G401.6 (cell line): ENCODE results near the gene TCF15.
"Not testable (repeated sequence)": the region's sequence is repeated elsewhere in the genome, so short reads cannot be mapped to it uniquely, and the experiment has no call there.

Source experiments
- FAIRE-seq: peaks from 2 replicates; lab custom pipeline; 2012; peaks lifted over from hg19 to GRCh38; lab: Jason Lieb, UNC

TCF15 gene

DNA sequence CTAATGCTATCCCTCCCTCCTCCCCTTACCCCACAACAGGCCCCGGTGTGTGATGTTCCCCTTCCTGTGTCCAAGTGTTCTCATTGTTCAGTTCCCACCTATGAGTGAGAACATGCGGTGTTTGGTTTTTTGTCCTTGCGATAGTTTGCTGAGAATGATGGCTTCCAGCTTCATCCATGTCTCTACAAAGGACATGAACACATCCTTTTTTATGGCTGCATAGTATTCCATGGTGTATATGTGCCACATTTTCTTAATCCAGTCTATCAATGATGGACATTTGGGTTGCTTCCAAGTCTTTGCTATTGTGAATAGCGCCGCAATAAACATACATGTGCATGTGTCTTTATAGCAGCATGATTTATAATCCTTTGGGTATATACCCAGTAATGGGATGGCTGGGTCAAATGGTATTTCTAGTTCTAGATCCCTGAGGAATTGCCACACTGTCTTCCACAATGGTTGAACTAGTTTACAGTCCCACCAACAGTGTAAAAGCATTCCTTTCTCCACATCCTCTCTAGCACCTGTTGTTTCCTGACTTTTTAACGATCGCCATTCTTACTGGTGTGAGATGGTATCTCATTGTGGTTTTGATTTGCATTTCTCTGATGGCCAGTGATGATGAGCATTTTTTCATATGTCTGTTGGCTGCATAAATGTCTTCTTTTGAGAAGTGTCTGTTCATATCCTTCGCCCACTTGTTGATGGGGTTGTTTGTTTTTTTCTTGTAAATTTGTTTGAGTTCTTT is 31.0 kb downstream of the TCF15 start:
- FAIRE-seq = not testable (repeated sequence)

DNA sequence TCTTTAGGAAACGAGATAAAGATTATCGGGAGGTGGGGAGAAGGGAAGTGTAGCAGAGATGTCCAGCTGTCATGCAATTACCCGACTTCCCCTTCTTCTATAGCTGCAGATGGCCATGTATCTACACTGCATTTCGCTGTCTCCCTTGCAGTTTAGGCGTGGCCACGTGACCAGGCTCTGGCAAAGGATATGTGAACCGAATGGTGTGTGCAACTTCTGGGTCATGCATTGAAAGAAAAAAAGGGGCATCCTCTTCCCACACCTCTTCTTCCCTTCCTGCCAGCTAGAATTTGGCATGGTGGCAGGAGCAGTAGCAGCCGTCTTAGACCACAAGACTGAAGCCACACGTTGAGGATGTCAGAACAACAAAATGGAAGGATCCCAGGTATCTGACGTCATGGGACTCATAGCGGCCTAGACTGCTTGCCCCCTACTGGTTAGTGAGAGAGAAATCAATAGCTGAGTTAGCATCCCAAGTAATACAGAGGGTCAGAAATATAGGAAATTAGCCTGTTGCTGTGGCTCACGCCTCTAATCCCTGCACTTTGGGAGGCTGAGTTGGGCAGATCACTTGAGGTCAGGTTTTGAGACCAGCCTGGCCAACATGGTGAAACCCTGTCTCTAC is 32.8 kb downstream of the TCF15 start:
- FAIRE-seq = no peak

DNA sequence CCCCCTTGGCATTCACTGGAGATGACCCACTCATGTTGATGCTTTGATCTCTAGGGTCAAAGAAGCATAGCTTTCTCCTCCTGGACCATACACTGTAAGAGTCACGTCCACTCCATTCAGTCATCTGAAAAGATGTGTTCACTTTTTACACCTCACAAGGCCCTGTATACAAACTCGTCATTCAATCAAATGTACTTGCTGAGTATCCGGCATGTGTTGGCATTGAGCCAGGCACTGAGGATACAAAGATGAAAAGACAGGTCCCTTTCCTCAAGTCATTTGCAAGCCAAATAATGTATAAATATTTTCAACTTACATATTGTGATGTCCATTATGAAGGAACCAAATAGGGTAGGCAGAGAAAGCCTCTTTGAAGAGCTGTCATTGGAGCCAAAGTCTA is 34.0 kb downstream of the TCF15 start:
- no peak for FAIRE-seq

DNA sequence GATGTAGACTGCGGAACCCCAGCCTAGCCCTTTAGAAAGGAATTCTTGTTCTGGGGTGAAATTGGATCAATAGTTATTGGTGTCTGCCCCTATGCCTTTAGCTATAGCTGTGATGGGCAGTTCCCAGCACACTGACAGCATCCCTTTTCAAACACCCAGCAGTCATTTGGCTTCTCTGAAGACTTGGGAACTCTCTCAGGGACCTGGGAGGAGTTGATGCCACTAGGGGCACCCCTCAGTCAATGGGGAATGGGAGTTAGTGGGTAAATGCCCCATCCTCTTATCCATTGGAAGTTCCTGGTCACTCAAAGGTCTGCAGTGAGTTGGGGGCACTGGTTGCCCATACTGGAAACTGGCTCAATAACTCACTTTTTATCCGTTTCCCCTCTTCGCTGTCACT is 34.9 kb downstream of the TCF15 start:
- FAIRE-seq = no peak

DNA sequence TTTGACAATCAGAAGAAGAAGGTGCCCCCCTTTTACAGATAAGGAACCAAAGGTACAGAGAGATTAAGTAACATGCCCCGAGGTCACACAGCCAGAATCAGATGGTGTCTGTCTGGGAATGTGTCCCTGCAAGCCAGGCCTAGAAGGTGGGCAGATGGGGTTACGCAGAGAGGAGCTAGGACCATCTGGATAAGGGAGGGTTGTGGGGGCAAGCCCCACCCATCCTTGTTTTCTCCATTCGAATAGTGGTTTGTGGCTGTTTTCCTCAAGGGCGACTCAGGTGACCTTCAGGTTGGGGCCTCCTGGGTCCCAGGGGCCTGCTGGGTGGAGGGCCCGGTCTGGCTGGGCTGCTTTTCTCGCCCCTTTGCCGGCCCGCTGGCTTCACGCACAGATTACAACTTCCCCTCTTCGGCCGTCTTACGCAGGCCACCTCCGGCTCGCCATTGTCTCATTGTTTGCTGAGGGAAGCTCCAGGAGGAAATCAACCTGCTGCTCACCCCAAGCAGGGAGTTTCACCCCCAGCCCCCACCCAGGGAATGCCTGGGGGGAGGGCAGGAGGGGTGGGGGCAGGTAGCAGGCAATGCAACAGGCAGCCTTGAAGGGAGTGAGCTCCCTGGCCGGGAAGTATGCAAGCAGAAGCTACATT is 35.7 kb downstream of the TCF15 start:
- FAIRE-seq = no peak

DNA sequence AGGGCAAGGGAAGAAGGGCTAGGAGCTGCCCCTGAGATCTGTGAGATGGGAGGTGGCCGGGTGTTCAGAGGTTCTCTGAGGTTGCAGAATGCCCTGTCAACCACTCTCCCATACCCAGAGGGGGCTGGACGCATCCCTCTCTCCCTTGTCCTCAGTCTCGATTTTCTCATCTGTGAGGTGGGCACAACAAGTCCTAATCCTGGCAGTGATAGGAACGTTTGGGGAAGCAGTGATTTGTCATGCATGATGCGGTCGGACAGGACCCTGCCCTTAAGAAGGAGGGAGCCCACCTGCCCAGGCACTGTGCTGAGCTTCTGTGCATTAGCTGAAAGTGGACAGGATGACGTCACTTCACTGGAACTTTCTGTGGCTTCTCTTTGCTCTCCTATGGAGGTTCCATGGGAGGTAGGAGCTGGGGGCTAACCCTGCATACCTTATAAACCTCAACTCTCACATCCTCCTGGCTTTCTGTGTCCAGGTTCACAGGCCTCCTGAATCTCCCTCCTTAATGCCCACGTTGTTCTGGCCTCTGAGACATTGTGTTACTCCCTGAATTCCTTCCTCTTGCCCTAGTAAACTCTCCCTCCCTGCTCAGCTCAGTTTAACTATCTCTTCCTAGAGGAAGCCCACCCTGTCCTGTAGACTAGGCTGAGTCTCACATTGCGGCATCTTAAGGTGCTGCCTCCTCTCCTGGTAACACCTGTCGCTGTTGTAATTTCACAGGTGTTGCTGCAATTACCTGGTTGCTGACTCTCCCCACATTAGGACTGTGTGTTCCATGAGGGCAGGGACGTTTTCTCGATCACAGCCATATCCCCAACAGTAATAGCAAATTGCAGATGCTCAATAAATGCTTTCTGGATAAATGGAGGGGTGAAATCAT is 36.5 kb downstream of the TCF15 start:
- FAIRE-seq = no peak

DNA sequence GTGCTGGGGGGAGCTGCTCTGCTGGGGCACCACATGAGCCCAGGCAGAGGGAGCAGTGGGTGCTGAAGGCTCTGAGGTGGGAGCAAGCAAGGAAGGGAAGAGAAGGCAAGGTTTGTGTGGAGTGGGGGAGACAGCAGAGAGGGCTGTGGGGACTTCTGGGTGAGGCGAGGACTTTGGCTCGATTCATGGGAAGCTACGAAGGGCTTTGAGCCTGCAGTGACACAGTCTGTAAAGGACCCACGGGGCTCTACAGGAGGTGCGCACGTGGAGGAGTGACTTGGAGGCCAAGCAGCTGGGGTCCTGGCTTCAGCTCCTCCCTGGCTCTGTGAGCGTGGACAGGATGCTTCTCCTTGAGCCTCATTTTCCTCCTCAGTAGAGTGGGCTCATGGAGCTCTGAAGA is 37.4 kb downstream of the TCF15 start:
- no peak for FAIRE-seq

DNA sequence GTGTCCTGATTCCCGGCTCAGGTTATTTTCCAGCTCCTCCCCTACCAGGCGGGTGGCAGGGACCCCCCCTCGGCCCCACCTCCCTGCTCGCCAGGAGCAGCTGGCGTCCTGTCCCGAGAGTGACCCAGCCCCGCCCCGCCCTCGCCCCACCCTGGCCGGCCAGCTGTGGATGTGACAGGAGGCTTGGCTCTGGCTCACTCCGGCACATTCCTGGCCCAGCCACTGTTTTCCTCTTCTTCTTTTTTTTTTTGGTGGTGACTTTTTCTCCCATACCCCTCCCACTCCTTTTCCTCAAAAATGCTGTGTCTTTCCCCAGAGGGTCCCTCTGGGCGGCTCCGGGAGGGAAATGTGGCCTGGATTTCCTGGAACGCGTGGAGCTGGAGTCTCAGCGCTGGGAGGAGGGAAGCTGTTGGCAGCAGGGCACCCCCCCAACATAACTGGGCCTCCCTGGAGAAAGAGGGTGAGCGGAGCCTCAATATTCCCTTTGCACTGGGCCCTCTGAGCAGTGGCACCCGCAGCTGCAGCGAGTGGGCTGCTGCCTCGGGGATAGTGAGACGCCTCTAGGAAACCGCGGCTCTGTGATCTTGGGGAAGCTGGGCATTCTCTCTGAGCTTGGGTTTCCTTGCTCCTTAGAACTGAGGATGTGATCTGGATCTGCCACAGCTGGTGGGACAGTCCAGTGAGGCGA is 38.2 kb downstream of the TCF15 start:
- FAIRE-seq = no peak

DNA sequence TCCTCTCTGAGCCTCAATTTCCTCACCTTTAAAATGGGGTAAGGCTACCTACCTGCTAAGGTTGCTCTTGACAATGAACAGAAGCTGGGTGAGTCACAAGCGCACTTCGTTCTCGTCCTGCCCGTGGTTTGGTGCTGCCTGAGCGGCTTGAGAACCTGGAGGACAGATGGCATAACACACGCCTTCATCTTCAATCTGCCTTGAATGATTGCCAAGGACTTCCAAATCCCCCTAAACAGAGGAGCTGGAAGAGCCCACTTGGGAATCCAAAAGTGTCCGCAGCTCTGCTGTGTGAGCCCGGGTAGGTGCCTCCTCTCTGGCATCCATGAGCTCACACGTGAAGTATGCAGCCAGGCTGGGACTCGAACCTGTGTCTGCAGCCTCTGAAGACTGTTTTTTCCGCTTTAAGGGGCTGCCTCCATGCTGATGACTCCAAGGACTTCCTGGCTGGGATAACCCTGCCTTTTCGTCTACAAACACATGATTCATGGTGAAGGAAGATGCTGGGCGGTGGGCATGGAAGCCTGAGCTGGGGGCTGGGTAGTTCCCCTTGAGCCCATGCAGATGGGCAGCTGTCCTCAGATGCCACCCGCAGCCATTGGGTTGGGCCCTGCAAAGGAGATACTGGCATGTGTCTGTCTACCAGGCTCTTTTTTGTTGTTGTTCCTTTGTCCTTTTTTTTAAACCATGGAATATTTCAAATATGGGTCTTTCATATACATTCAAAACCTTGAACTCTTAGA is 41.3 kb downstream of the TCF15 start:
- no peak for FAIRE-seq

DNA sequence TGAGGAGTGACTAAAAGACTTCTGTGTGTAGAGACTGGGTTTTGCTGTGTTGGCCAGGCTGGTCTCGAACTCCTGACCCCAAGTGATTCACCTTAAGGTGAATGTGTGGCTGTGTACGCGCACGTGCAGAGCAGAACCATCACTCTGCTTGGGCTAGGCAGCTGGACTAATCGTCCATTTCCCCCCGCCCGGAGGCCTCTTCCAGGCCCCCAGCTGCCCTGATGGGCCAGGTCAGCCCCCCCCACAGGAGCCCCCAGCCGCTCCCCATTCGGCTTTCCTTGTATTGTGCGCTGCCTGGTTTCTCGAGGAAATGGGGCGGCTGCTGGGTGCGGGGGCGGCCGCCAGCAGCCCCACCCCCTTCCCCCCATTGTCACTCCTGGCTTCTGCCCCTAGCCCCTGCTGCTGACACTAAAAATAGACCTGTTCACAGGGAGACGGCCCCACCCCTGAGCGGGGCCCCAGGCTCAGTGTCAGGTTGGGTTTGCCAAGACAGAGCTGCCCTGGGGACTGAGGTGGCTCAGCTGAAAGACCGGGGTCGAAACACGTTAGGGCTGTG is 41.9 kb downstream of the TCF15 start:
- no peak for FAIRE-seq

DNA sequence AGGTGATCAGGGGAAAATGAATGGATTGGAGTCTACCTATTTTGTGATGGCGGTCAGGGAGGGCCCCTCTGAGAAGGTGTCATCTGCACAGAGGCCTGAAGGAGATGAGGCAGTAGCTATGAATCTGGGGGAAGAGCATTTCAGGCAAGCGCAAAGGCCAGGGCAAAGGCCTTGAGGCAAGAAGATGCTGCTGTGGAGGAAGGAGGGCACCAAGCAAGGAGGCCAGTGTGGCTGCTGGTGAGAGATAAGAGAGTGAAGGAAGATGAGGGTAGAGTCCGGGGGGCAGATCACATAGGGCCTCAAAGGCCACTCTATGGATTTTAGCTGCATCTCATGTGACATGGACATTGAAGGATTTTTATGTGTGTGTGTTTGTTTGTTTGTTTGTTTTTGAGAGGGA is 45.9 kb downstream of the TCF15 start:
- FAIRE-seq = no peak

DNA sequence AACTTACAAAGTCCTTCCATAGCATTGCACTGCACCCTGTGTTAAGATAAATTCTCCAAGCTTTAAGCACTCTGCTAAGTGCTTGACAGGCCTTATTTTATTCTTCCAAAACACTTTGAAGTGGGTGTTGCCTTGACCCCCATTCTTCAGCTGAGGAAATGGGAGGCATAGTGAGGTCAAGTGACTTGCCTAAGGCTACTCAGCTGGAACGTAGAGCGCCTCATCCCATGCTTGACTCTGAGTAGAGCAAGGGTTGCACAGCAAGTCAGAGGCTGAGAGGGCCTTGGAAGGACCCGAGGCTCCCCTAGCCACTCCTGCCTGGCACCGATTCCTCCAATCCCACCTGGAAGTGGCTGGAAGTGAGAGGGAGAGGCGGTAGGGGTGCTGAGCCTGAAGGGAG is 46.9 kb downstream of the TCF15 start:
- FAIRE-seq = no peak

DNA sequence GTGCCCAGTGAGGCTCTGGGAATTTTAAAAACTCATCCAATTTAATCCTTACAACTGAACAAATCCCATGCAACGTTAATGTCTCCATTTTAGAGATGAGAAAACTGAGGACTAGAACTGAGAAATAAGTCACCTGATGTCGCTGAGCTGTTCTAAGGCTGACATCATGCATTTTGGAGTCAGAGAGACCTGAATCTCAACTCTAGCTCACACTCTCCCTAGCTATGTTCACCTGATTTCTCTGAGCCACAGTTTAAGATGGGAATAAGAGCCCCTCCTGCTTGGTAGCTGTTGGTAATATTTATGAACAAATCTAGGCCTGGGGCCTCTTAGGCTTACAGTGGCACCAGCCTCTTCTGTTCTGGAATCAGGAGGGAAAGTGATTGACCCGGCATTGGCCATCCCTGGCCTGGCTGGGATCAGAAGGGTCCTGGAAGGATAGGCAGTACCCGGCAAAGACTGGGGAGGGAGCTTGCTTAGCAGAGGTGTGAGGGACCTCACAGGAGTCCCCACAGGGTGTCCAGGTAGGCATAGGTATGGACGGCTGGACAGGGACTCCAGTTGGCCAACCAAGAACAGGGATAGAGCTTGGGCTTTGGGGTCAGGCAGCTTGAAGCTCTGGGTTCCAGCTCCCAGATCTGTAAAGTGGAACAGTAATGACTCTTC is 47.7 kb downstream of the TCF15 start:
- no peak for FAIRE-seq

DNA sequence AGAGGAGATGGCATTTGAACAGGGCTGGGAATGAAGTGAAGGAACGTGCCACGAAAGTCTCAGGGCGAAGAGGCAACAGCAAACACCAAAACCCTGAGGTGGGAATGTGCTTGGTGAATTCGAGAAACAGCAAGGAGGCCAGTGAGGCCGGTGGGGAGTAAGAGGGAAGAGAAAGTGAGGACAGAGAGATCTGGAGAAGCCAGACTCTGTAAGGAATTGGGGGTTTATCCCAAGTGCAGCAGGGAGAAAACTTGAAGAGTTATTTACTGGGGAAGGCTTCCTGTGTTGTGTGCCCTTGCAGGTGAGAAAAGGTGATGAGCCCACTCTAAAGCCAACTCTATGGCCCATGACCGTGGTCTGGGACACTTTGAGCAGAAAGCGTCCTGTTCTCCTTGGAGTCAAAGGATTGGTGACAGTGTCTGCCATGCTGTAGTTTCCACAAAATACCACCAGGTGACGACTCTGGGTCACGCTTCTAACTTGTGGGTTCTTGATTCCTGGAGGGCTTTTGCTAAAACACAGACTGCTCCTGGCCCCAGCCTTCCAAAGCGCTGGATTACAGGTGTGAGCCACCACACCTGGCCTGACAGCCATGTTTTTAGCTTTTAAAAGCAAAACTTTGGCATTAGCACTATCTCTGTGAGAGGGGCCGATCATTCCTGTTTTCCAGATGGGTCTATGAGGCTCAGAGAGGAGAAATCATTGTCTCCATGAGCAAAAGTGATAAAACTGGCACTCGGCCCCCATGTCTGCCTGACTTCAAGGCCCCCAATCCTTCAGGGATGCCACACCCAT is 48.5 kb downstream of the TCF15 start:
- FAIRE-seq = peak; percentile 85

DNA sequence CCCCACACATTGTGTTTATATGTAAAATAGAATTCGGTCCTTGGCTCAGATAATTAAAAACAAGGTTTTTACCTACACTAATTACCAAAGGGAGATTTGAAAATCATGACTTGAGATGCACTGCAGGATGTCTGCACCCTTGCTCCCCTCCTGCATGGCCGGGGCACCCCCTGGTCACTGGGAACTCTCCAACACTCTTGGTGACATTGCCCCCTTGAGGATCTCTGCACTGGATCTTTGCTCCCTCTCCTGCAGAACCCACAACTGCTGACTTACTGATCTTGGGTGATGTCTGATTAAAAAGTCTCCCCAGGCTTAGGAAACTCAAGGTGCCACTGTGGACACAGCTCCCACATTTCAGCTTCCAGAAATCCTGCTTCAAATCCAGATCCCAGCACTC is 49.4 kb downstream of the TCF15 start:
- FAIRE-seq = no peak

DNA sequence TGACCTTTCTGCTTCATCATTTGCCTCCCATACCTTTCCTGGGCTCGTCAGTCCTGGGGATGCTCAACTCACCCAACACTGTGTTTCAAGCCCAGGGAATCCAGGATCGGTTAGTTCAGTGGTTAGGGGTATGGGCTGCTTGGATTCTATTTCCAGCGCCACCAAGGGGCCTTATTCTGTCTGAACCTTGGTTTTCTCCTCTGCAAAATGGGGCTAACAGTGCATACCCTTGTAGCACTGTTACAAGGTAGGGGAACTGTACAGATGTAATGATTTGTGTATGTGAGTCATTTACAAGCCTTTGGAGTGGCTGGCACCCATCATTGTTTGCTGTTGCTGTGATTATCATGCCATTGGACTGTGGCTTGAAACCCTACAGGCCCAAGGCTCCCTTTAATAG is 52.0 kb downstream of the TCF15 start:
- no peak for FAIRE-seq

DNA sequence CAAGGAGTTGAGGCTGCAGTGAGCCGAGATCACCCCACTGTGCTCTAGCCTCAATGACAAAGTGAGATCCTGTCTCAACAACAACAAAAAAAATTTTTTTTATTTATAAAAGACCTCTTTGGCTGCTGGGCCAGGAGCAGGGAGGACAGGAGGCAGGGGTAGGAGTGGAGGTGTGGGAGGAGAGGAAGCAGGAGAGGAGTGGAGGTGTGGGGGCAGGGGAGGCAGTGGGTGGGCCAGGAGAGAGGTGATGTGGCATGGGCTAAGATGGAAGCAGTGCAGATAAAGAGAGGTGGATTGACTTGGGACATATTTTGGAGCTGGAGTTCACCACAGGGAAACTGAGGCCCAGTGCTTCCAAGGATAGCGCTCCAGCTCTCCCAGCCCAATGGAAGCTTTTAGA is 53.1 kb downstream of the TCF15 start:
- no peak for FAIRE-seq

DNA sequence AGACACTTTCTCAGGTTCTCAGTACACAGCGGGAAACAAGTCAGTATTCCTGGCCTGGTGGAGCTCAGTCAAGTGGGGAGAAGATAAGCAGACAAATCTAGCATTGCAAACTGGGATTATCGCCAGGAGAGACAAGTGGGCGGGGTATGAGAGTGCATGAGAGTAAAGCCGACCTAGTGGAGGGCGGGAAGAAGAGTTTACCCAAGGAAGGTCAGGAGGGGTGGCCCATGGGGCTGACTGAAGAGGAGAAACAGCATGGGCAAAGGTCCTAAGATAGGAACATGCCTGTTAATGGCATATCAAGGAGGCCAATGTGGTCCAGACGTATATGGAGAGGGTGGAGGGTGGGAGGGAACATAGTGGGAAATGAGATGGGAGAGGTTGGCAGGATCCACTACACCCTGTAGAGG is 54.1 kb downstream of the TCF15 start:
- FAIRE-seq = no peak
